ENCODE data around the gene XKRX.

The XKRX gene

GRCh38 chrX:100928660-100929613 lies at the start of gene XKRX:
TSS of gene XKRX (minus strand) at chrX:100928917. CDS start at chrX:100928304, 613 bp downstream.
- peak; percentile 67 for DNase-seq

GRCh38 chrX:100976211-100976610 lies 47.5 kb upstream of the XKRX start:
- no peak for DNase-seq

GRCh38 chrX:100975212-100975611 lies 46.5 kb upstream of the XKRX start:
- DNase-seq = no peak

- no peak for DNase-seq
These were observed 44.7 kb upstream of the XKRX start for GRCh38 chrX:100973411-100973810.

GRCh38 chrX:100969936-100970335 lies 41.2 kb upstream of the XKRX start:
- no peak for DNase-seq

GRCh38 chrX:100969408-100969807 lies 40.7 kb upstream of the XKRX start, which contains the start of gene ARL13A:
TSS of gene ARL13A (plus strand) at chrX:100969708. CDS start at chrX:100973690, 3,982 bp downstream.
- DNase-seq = no peak

- DNase-seq = no peak
These were observed 35.6 kb upstream of the XKRX start for GRCh38 chrX:100964362-100964761.

GRCh38 chrX:100962811-100963210 lies 34.1 kb upstream of the XKRX start:
- DNase-seq = no peak

GRCh38 chrX:100948557-100948956 lies 19.8 kb upstream of the XKRX start:
- no peak for DNase-seq

GRCh38 chrX:100946299-100946927 lies 17.7 kb upstream of the XKRX start:
- DNase-seq = no peak

- DNase-seq = no peak
These were observed 15.9 kb upstream of the XKRX start for GRCh38 chrX:100944601-100945000.

GRCh38 chrX:100939333-100939732 lies 10.6 kb upstream of the XKRX start:
- DNase-seq = no peak

- DNase-seq = no peak
These were observed 7.0 kb upstream of the XKRX start for GRCh38 chrX:100935767-100936166.

- no peak for DNase-seq
These were observed 3.2 kb upstream of the XKRX start for GRCh38 chrX:100931925-100932285.

GRCh38 chrX:100931218-100931924 lies 2.7 kb upstream of the XKRX start:
- no peak for DNase-seq

- no peak for DNase-seq
These were observed 2.3 kb downstream of the XKRX start for GRCh38 chrX:100926453-100926852.

- no peak for DNase-seq
These were observed 4.3 kb downstream of the XKRX start for GRCh38 chrX:100924375-100924774.

- no peak for DNase-seq
These were observed 13.2 kb downstream of the XKRX start for GRCh38 chrX:100915562-100915961.

GRCh38 chrX:100913111-100913510 lies 15.6 kb downstream of the XKRX start:
- DNase-seq = no peak

- DNase-seq = no peak
These were observed 17.0 kb downstream of the XKRX start for GRCh38 chrX:100911731-100912130.

- no peak for DNase-seq
These were observed 23.1 kb downstream of the XKRX start for GRCh38 chrX:100905620-100906019.

- no peak for DNase-seq
These were observed 24.3 kb downstream of the XKRX start for GRCh38 chrX:100904433-100904832.

- DNase-seq = peak; percentile 12
These were observed 33.2 kb downstream of the XKRX start for GRCh38 chrX:100895365-100896075.
